Thyroid gland (tissue), 4 donors: Measurements from ENCODE around the gene C1orf167. TPM values are rescaled to one million over a fixed set of nuclear protein-coding genes. Genes with fewer than 3 reads are reported as not detected.

Source experiments
- DNase-seq, 2 donors: peaks; one replicate each; pipeline ENCODE4 v3.0.0-alpha.2; 2019
- H3K27ac ChIP-seq, 3 donors: fragments of 200-600 bp; sonication (generic); 1 replicate in 2 of 3; 2 replicates in 1 of 3; pipeline ENCODE4 v1.5.1; 2016 to 2019; ENCODE audit warnings: mild to moderate bottlenecking in 1 of 3, moderate library complexity in 1 of 3
- H3K27me3 ChIP-seq: fragments of 200-600 bp; sonication (generic); one replicate; pipeline ENCODE4 v1.5.1; 2019
- H3K36me3 ChIP-seq, 2 donors: fragments of 200-600 bp; sonication (generic); one replicate each; pipeline ENCODE4 v1.5.1; 2016 to 2019
- H3K4me1 ChIP-seq, 2 donors: fragments of 200-600 bp; sonication (generic); one replicate each; pipeline ENCODE4 v1.5.1; 2017 to 2019
- H3K4me3 ChIP-seq, 3 donors: fragments of 200-600 bp; sonication (generic); replicated peaks in 1 of 3; 1 replicate in 2 of 3; 2 replicates in 1 of 3; pipeline ENCODE4 v1.5.1; 2016; ENCODE audit warnings: mild to moderate bottlenecking in 1 of 3
- H3K9me3 ChIP-seq: fragments of 200-600 bp; sonication (generic); one replicate; pipeline ENCODE4 v1.5.1; 2017
- CTCF ChIP-seq, 6 experiments: fragments of 200-600 bp in 3 of 6; fragments of 450-650 bp in 3 of 6; sonication (generic) in 3 of 6; IDR thresholded peaks; one replicate each; pipeline ENCODE4 v1.5.1; 2016 to 2019; ENCODE audit warnings: antibody characterized with exemption in 6 of 6, mild to moderate bottlenecking in 2 of 6, inconsistent platforms in 1 of 6, moderate library complexity in 1 of 6
- POLR2A ChIP-seq, 2 donors: fragments of 450-650 bp; IDR thresholded peaks; one replicate each; pipeline ENCODE4 v1.6.1; 2017; ENCODE audit warnings: antibody characterized with exemption in 2 of 2, mild to moderate bottlenecking in 2 of 2, moderate library complexity in 1 of 2
- WGBS, 2 donors: methylation state at CpG; one replicate each; pipeline ENCODE4 v1.1.5; 2017; 5-methylcytosine and 5-hydroxymethylcytosine counted together
- intact Hi-C: fragments of 100-400 bp; cut with DNase I; formaldehyde crosslinking; loops from one replicate; pipeline ENCODE4 v1.15.1; 2023
- total RNA-seq, 4 donors: library from RNA; depleted of rRNA; stranded (reverse); fragments of >200 nt; gene quantifications; one replicate each; pipeline ENCODE4 v1.2.3, GENCODE V29; 2016

The C1orf167 gene
- total RNA-seq, 4 donors from 2014 or later: 0.22 to 6.3 TPM; not detected in 2

GRCh38 chr1:11749996-11750395, 12.0 kb upstream of the C1orf167 start:
- Histone ChIP-seq H3K27me3 (no peaks in the 10 kb centered on the region), H3K4me1 (no peaks in the 10 kb centered on the region), H3K27ac (no peak overlapping the region), H3K4me3 (no peak overlapping the region), H3K9me3 (no peaks in the 10 kb centered on the region), H3K36me3 (peaks cover 8 to 45% of the 10 kb centered on the region in 2 donors)
- WGBS, 2 donors: 93 to 95% methylated on average over 15 of the region's 15 CpGs
- TF ChIP-seq CTCF (IDR thresholded peaks at IDR 0.05) (no peak), POLR2A (IDR thresholded peaks at IDR 0.05) (no peak)
- intact Hi-C loops: no loop called here
- no peak for DNase-seq

GRCh38 chr1:11751087-11751486, 10.9 kb upstream of the C1orf167 start:
- Histone ChIP-seq H3K9me3 (no peaks in the 10 kb centered on the region), H3K4me3 (no peak overlapping the region), H3K27ac (no peak overlapping the region), H3K4me1 (no peaks in the 10 kb centered on the region), H3K36me3 (peaks cover 8 to 42% of the 10 kb centered on the region in 2 donors), H3K27me3 (no peaks in the 10 kb centered on the region)
- WGBS, 2 donors: 85 to 92% methylated on average over 6 to 7 of the region's 9 CpGs
- TF ChIP-seq POLR2A (IDR thresholded peaks at IDR 0.05) (no peak), CTCF (IDR thresholded peaks at IDR 0.05) (no peak)
- intact Hi-C loops: no loop called here
- no peak for DNase-seq

GRCh38 chr1:11752359-11753088, 9.5 kb upstream of the C1orf167 start:
- TF ChIP-seq CTCF (IDR thresholded peaks at IDR 0.05) (no peak), POLR2A (IDR thresholded peaks at IDR 0.05) (no peak)
- WGBS, 2 donors: 41 to 51% methylated on average over 9 to 17 of the region's 17 CpGs

GRCh38 chr1:11753555-11754208, 8.3 kb upstream of the C1orf167 start:
- H3K9me3 ChIP-seq: no peaks in the 10 kb centered on the region
- H3K4me3 ChIP-seq: no peak overlapping the region
- 63 to 77% methylated on average over 7 of the region's 7 CpGs for whole genome bisulfite sequencing, 2 donors
- intact Hi-C loops: no loop called here
- no peak overlapping the region for H3K27ac ChIP-seq
- peaks cover 8 to 19% of the 10 kb centered on the region in 2 donors for H3K36me3 ChIP-seq
- DNase-seq: no peak
- TF ChIP-seq CTCF (IDR thresholded peaks at IDR 0.05) (no peak), POLR2A (IDR thresholded peaks at IDR 0.05) (no peak)
- no peaks in the 10 kb centered on the region for H3K27me3 ChIP-seq
- no peaks in the 10 kb centered on the region for H3K4me1 ChIP-seq

More at GRCh38 chr1:11752359-11753088, 9.5 kb upstream of the C1orf167 start:
- Histone ChIP-seq H3K36me3 (peaks cover 8 to 30% of the 10 kb centered on the region in 2 donors), H3K9me3 (no peaks in the 10 kb centered on the region), H3K27me3 (no peaks in the 10 kb centered on the region), H3K4me3 (no peak overlapping the region), H3K4me1 (no peaks in the 10 kb centered on the region), H3K27ac (no peak overlapping the region)
- no peak for DNase-seq
- intact Hi-C loops: no loop called here

- no peaks in the 10 kb centered on the region for H3K9me3 ChIP-seq
- H3K27me3 ChIP-seq: no peaks in the 10 kb centered on the region
- 94 to 98% methylated on average over 1 of the region's 1 CpG for WGBS, 2 donors
- intact Hi-C loops: no loop called here
- no peak for DNase-seq
- no peak overlapping the region for H3K27ac ChIP-seq
- H3K36me3 ChIP-seq: no peaks in the 10 kb centered on the region
- H3K4me3 ChIP-seq: no peak overlapping the region
- TF ChIP-seq CTCF (IDR thresholded peaks at IDR 0.05) (no peak), POLR2A (IDR thresholded peaks at IDR 0.05) (no peak)
- H3K4me1 ChIP-seq: peaks cover 0 to 3% of the 10 kb centered on the region in 2 donors
Observed at GRCh38 chr1:11757047-11757446, 4.9 kb upstream of the C1orf167 start.
